Lower lobe of right lung (tissue), 2 donors: ENCODE data around the gene TRIM49C. TPM values are rescaled to one million over a fixed set of nuclear protein-coding genes. Genes with fewer than 3 reads are reported as not detected.
"Not testable (repeated sequence)": the region's sequence is repeated elsewhere in the genome, so short reads cannot be mapped to it uniquely, and the experiment has no call there.

Experiments
- ATAC-seq, 2 donors: fragments of 200-7000 bp; cut with Tn5 transposase; one replicate each; pipeline ENCODE4 v1.9.1; 2020 to 2022; ENCODE audit warnings: mild to moderate bottlenecking in 2 of 2, moderate library complexity in 2 of 2
- DNase-seq: peaks from one replicate; pipeline ENCODE4 v3.0.0-alpha.2; 2020
- H3K27ac ChIP-seq: fragments of 200-600 bp; one replicate; pipeline ENCODE4 v1.8.0; 2022
- H3K27me3 ChIP-seq: fragments of 200-600 bp; one replicate; pipeline ENCODE4 v1.8.0; 2022; ENCODE audit warnings: low read depth
- H3K36me3 ChIP-seq: fragments of 200-600 bp; one replicate; pipeline ENCODE4 v1.8.0; 2022; ENCODE audit warnings: mild to moderate bottlenecking
- H3K4me1 ChIP-seq: fragments of 200-600 bp; one replicate; pipeline ENCODE4 v1.8.0; 2022
- H3K4me3 ChIP-seq: fragments of 200-600 bp; one replicate; pipeline ENCODE4 v1.8.0; 2022; ENCODE audit warnings: mild to moderate bottlenecking
- H3K9me3 ChIP-seq: fragments of 200-600 bp; one replicate; pipeline ENCODE4 v1.8.0; 2022
- intact Hi-C: fragments of 100-400 bp; cut with DNase I; formaldehyde crosslinking; loops from one replicate; pipeline ENCODE4 v1.11.0; 2022
- long read RNA-seq: library from polyadenylated mRNA; unstranded; transcript quantifications from one replicate; pipeline ENCODE4 v2.0.0, GENCODE V29; 2021
- total RNA-seq: library from RNA; stranded (reverse); fragmentation: NEBNext Ultra II Directional; extraction: Animal tissue kit (Norgen Biotek cat#: 25700); gene quantifications from one replicate; pipeline ENCODE4 v1.2.1, GENCODE V29; 2021
- donor health status: DM: no; HTN: yes; CAD: no; lungs with severe emphysema.

TRIM49C gene, protein sequence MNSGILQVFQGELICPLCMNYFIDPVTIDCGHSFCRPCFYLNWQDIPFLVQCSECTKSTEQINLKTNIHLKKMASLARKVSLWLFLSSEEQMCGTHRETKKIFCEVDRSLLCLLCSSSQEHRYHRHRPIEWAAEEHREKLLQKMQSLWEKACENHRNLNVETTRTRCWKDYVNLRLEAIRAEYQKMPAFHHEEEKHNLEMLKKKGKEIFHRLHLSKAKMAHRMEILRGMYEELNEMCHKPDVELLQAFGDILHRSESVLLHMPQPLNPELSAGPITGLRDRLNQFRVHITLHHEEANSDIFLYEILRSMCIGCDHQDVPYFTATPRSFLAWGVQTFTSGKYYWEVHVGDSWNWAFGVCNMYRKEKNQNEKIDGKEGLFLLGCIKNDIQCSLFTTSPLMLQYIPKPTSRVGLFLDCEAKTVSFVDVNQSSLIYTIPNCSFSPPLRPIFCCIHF
- not detected for total RNA-seq
- long read RNA-seq, result 0 reads

GRCh38 chr11:90030806-90031205 is at the start of gene TRIM49C:
TRIM49C (plus strand) TSS chr11:90031106; CDS start chr11:90035212, 4,106 bp downstream.
- H3K36me3 ChIP-seq, H3K27ac ChIP-seq, intact Hi-C loops, H3K27me3 ChIP-seq, DNase-seq, H3K9me3 ChIP-seq, H3K4me1 ChIP-seq, ATAC-seq, H3K4me3 ChIP-seq: not testable (repeated sequence)

DNA sequence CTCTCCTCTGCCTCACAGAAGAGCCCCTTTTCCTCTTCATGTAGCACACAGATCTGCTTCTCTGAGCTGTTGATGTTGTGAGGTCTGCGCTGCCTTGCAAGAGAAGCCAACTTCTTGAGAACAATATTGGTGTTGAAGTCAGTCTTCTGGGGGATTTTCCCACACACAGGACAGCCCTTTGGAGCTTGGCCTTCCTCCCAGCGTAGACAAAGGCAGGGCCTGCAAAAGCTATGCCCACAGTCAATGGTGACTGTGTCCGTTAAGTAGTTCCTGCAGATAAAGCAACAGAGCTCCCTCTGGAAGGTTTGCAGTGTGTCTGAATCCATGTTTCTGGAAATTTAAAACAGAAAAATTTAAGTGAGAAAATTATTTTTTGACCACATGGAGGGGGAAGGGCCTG is 6.7 kb upstream of the TRIM49C start:
- H3K27me3 ChIP-seq, H3K4me1 ChIP-seq, H3K27ac ChIP-seq, H3K36me3 ChIP-seq, H3K4me3 ChIP-seq, intact Hi-C loops, ATAC-seq, H3K9me3 ChIP-seq, DNase-seq: not testable (repeated sequence)

DNA sequence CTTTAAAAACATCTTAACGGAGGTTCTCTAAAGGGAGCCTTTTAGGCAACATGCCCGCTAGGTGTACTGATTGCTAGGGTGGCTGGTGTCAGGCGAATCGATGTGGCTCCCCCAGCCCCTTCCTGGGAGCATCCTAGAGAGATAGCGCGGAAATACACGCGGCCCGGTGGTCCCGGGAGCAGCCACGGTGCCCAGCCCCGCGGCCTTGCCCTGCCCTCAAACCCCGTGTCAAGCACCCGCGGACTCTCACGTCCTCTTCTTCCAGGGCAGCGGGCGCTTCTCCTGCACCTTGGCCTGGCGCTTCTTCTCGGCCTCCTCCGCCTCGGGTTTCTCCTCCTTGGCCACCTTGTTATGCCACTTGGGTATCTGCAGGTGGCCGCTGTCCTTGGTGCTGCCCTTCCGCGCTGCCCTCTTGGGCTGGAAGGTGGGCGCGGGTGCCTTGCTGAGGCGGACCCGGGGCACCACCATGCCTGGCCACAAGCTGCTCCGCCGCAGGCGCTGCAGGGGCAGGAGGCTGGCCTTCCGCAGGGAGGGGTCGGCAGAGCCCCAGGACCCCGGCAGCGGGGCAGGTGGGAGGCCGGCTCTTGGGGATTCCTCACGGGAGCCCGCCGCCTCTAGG is 20.8 kb downstream of the TRIM49C start:
- H3K36me3 ChIP-seq, H3K4me1 ChIP-seq, H3K9me3 ChIP-seq, H3K27me3 ChIP-seq, H3K4me3 ChIP-seq, H3K27ac ChIP-seq, ATAC-seq, intact Hi-C loops, DNase-seq: not testable (repeated sequence)

DNA sequence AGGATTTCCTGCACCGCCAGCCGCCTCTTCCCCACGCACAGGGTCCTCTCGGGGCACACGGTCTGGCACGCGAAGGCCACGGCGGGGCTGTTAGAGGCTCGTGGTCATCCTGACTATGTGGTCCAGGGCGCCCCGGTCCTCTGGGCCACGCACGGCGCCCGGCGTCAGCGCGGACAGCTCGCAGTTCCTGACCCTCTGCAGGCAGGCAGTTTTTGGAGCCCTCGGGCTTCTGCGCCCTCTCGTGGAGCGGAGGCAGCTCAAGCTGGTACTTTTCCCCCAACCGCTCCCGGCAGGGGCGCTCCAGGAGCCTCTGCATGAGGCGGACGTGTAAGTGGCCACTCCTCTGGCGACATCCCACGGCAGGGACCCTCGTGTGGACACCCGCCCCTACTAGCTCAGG is 21.4 kb downstream of the TRIM49C start:
- H3K27me3 ChIP-seq, DNase-seq, H3K36me3 ChIP-seq, H3K4me3 ChIP-seq, H3K4me1 ChIP-seq, ATAC-seq, H3K9me3 ChIP-seq, H3K27ac ChIP-seq, intact Hi-C loops: not testable (repeated sequence)

DNA sequence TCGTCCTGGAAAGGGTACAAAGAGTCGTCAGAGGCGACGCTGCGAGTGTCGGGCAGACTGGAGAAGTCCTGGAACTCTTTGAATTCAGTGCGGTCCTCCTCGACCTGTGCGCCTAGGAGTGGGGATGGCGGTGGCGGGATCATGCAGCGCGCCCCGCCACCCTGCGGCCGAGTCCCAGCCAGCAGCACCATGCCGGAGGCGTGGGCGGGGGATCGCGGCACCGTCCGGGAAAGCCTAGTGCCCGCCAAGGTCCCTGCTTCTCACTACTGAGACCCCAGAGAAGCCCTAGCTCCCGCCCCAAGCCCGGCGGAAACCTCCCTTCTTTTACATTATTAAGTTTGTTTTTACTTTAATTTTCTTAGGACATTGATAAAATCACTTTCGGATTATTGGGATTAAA is 22.6 kb downstream of the TRIM49C start:
- DNase-seq, H3K9me3 ChIP-seq, H3K36me3 ChIP-seq, intact Hi-C loops, ATAC-seq, H3K4me1 ChIP-seq, H3K27me3 ChIP-seq, H3K4me3 ChIP-seq, H3K27ac ChIP-seq: not testable (repeated sequence)

DNA sequence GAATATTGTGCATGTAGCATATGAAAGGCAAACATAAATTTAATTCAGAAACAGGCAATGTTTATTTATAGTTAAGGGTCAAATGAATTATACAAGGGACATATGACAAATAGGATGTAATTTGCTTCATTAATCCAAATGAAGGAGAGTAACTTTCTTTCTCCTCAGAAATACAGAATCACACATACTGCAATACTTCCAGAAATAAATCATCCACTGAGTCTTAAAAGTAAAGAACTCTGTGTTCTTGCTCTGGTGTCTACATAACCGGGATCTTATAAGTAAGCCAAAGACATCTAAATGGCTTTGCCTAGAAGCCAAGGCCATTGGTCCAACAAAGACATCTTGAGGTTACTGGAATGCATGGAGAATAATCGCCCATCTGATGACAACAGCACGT is 54.7 kb downstream of the TRIM49C start, which contains the start of gene UBTFL1:
TSS of gene UBTFL1 (plus strand) at position 301 of the 400 bp plus-strand sequence. CDS start at position 301, 0 bp downstream.
- H3K27me3 ChIP-seq, H3K9me3 ChIP-seq, ATAC-seq, H3K4me3 ChIP-seq, H3K27ac ChIP-seq, H3K36me3 ChIP-seq, intact Hi-C loops, H3K4me1 ChIP-seq, DNase-seq: not testable (repeated sequence)

- H3K9me3 ChIP-seq, H3K4me1 ChIP-seq, H3K4me3 ChIP-seq, H3K36me3 ChIP-seq, intact Hi-C loops, DNase-seq, ATAC-seq, H3K27me3 ChIP-seq, H3K27ac ChIP-seq: not testable (repeated sequence)
Measured at GRCh38 chr11:90088731-90089130, 57.8 kb downstream of the TRIM49C start.

Other genes starting within 250 kb of the TRIM49C start
- gene TRIM49, start 222.5 kb upstream of the TRIM49C start, total RNA-seq, result not detected
- gene TRIM64B, start 152.6 kb upstream of the TRIM49C start, total RNA-seq, result not detected
- gene TRIM49D1, start 108.9 kb upstream of the TRIM49C start, total RNA-seq, result not detected
- gene TRIM49D2, start 107.0 kb upstream of the TRIM49C start, total RNA-seq, result not detected
- gene TRIM64, start 65.1 kb upstream of the TRIM49C start, total RNA-seq, result not detected
- gene UBTFL1, start 54.8 kb downstream of the TRIM49C start, total RNA-seq, result not detected
- gene NAALAD2, start 103.6 kb downstream of the TRIM49C start, total RNA-seq, result 1.6 TPM
- 36.7 TPM for gene CHORDC1, start 191.9 kb downstream of the TRIM49C start, total RNA-seq